NCI-H345 treated with DMSO at 0.1 percent for 48 hours (cell line): ENCODE measurements around the gene TMEFF2.

Source experiments
- DNase-seq: peaks from one replicate; lab custom pipeline; 2025; ENCODE audit not compliant: unreplicated experiment; lab: John Stamatoyannopoulos, UW

Gene TMEFF2

DNA sequence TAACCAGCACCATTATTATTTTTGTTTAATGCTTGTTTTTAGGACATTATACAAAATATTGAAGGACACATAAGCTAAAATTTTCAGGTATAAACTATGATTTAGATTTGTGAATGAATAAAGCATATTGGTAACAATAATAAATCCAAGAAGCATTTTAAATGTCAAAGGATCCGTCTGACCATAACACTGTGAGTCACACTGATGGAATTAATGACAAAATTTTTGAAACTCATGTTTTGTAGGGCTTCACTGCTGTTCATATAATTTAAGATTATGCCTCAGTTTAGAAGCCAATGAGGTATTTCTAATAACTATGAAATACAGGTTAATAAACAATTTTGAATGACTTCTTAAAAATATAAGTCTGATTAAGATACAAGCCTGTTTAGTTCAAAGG is 124.6 kb downstream of the TMEFF2 start:
- DNase-seq = no peak

GRCh38 chr2:192069417-192069816 is 125.3 kb downstream of the TMEFF2 start:
- DNase-seq = no peak

- no peak for DNase-seq
Measured at GRCh38 chr2:192068966-192069365, 125.8 kb downstream of the TMEFF2 start.

GRCh38 chr2:192067631-192068030 is 127.1 kb downstream of the TMEFF2 start:
- no peak for DNase-seq

- DNase-seq = no peak
Measured at GRCh38 chr2:192064459-192064858, 130.3 kb downstream of the TMEFF2 start.

- DNase-seq = no peak
Measured at GRCh38 chr2:192060161-192060560, 134.6 kb downstream of the TMEFF2 start.

DNA sequence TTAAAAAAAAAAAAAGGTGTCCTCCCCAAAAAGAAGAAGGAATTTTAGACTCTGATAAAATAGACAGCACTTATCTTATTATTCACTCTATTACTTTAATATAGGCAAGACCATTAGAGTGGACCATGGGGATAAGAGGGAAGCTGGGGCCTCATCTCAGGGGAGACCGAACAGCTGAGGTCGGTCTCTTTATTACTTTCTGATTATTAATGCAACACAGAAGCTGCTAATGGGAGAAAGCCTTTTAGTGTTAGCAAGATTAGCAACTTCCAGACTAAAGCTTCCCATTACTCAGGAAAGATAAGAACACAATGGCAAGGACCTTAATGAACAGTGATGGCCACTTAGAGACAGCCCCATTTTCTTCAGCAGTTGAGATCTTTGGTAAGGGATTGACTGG is 135.5 kb downstream of the TMEFF2 start:
- no peak for DNase-seq

- DNase-seq = no peak
Measured at GRCh38 chr2:192053921-192054320, 140.8 kb downstream of the TMEFF2 start.

DNA sequence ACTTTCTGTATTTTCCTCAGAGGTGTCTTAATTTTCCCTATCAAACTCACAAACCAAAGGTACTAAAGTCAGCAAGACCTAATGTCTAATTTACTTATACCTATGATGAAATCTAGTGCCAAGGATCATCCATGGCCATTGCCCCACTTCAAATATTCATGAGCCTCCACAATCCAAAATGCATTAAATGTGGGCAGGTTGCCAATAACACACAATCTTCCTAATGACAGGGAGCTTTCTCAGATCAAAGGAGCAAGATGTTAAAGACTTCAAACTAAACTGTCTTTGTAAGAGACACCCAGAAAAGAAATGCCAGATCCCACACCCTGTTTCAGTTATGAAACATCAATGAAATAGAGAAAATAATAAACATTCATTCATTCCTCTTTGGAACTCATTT is 143.2 kb downstream of the TMEFF2 start:
- DNase-seq = peak; percentile 62

GRCh38 chr2:192049362-192049761 is 145.4 kb downstream of the TMEFF2 start:
- DNase-seq = no peak

DNA sequence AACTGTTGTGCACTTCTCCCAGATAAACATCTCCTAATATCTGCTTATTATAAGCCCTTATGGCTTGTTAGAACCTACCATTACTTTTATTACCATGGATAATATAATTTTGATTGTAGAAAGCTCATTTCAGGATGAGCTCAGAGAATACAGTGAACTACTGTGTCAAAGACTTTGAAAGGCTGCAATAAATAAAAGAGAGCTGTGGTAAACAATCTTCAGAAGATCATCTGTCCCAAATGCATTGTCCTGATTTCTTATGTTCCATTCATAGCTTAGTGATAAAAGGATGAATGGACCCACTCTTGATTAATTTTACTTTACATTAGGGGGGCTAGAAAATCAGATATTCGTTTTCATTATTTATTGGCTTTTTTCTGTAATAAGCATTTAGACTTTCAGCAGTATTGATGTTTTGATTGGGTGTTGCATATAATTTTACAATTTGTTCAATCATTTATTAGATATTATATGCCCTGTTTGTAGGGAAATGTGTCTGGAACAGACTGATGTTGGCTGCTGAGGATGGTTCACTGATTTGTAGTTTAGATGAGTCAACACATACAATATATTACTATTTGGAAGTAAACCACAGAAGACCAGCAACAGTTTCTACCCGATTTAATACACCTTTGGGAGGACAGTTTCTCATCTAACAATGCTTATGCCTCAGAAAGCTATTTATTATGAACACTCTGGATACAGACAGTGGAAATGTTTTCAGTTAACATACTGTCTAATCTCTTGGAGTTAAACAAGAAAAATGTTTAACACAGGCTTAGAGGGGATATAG is 147.2 kb downstream of the TMEFF2 start:
- DNase-seq = no peak

- DNase-seq = no peak
Measured at GRCh38 chr2:192044496-192044895, 150.2 kb downstream of the TMEFF2 start.

- DNase-seq = no peak
Measured at GRCh38 chr2:192043216-192043870, 151.4 kb downstream of the TMEFF2 start.

GRCh38 chr2:192042126-192042525 is 152.6 kb downstream of the TMEFF2 start:
- DNase-seq = no peak

GRCh38 chr2:192038110-192038509 is 156.6 kb downstream of the TMEFF2 start:
- DNase-seq = no peak

DNA sequence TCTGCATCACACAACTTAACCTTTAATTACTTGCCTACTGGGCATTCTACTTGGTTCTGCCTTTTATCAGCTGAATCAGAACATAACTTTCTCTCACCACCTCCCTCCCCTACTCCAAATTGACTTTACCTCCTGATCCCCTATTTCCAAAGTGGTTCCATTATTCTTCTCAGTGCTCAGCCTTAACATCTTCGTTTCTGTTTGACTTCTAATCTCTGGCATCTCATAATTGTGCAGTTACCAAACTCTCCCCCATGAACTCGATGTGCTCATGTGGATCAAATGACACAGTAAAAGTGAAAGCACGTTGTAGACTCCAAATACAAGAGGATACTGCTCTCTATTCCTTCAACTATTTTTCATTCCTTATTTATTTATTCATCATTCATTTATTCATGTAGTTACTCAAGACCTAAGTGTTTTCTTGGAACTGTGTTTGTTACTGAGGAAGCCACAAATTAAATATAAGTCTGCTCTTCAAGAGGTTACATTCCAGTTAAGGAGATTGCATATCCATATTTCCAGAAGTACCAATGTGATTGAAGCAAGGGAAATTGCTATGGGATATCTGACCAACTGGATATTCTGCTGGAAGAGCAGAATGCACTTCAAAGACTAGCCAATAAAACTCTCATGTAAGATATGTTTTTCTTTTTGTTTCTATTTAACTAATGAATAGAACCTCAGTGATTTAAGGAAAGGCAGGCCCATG is 158.8 kb downstream of the TMEFF2 start:
- no peak for DNase-seq

- no peak for DNase-seq
Measured at GRCh38 chr2:192030856-192031255, 163.9 kb downstream of the TMEFF2 start.

GRCh38 chr2:192030289-192030688 is 164.4 kb downstream of the TMEFF2 start:
- DNase-seq = no peak

GRCh38 chr2:192029089-192029488 is 165.6 kb downstream of the TMEFF2 start:
- DNase-seq = no peak

GRCh38 chr2:192026825-192027120 is 168.0 kb downstream of the TMEFF2 start:
- DNase-seq = no peak

GRCh38 chr2:192026059-192026824 is 168.5 kb downstream of the TMEFF2 start:
- DNase-seq = no peak
